Activated CD4-positive, alpha-beta memory T cell treated with anti-CD3 and anti-CD28 coated beads for 36 hours (primary cell): ENCODE data around the gene LATS2. TPM values are rescaled to one million over a fixed set of nuclear protein-coding genes. Genes with fewer than 3 reads are reported as not detected.

Experiments used
- CTCF ChIA-PET: fragments of 350-600 bp; sonication (Branson Sonifier 250); formaldehyde crosslinking; loops from one replicate; lab custom pipeline; 2021; ENCODE audit warnings: antibody characterized with exemption, inconsistent platforms; lab: Charles Lee
- POLR2A ChIA-PET: fragments of 350-600 bp; sonication (Branson Sonifier 250); formaldehyde crosslinking; loops from one replicate; lab custom pipeline; 2021; ENCODE audit warnings: antibody characterized with exemption; lab: Charles Lee
- DNase-seq: peaks from one replicate; pipeline ENCODE4 v3.0.0-alpha.2; 2020
- H3K27ac Mint-ChIP-seq: one replicate; pipeline ENCODE4 v1.8.0; 2021; ENCODE audit warnings: mixed read lengths
- H3K27me3 Mint-ChIP-seq: one replicate; pipeline ENCODE4 v1.8.0; 2021; ENCODE audit warnings: mixed read lengths
- H3K36me3 Mint-ChIP-seq: one replicate; pipeline ENCODE4 v1.8.0; 2021; ENCODE audit warnings: mixed read lengths
- H3K4me1 Mint-ChIP-seq: one replicate; pipeline ENCODE4 v1.8.0; 2021; ENCODE audit warnings: low read depth, mixed read lengths
- H3K4me3 Mint-ChIP-seq: one replicate; pipeline ENCODE4 v1.8.0; 2021; ENCODE audit warnings: mild to moderate bottlenecking, mixed read lengths
- H3K9me3 Mint-ChIP-seq: one replicate; pipeline ENCODE4 v1.8.0; 2021; ENCODE audit warnings: mixed read lengths
- intact Hi-C: fragments of 100-400 bp; cut with micrococcal nuclease; formaldehyde crosslinking; loops from one replicate; pipeline ENCODE4 v1.15.1; 2023
- total RNA-seq, 2 experiments: library from RNA; stranded (reverse); gene quantifications; one replicate each; pipeline ENCODE4 v1.2.3, GENCODE V29; 2021

The LATS2 gene
- total RNA-seq, 2 experiments from 2014 or later: 4.0 to 6.8 TPM

DNA sequence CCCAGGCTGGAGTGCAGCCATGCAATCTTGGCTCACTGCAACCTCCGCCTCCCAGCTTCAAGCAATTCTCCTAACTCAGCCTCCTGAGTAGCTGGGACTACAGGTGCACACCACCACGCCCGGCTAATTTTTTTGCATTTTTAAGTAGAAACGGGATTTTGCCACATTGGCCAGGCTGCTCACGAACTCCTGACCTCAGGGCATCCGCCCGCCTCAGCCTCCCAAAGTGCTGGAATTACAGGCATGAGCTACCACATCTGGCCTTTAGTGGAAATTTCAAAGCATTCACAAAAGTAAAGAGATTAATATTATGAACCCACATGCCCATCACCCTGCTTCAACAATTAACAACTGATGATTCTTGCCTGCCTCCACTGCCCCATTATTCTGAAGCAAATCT, 20.5 kb upstream of the LATS2 start:
- Mint-ChIP-seq H3K4me1 (no peaks in the 10 kb centered on the region), H3K27ac (no peak overlapping the region), H3K4me3 (no peak overlapping the region), H3K27me3 (peaks cover 14% of the 10 kb centered on the region), H3K36me3 (no peaks in the 10 kb centered on the region), H3K9me3 (no peaks in the 10 kb centered on the region)
- POLR2A ChIA-PET: no interaction called here
- CTCF ChIA-PET: interaction anchor here (1.2 kb wide), 2 partner anchors 14 to 30 kb away, joined by 3 read pairs; no protein-coding TSS in a partner anchor
- DNase-seq: no peak
- intact Hi-C loops: no loop called here

GRCh38 chr13:21080593-21080891, 19.2 kb upstream of the LATS2 start:
- no peak for DNase-seq
- ChIA-PET POLR2A (no interaction called here), CTCF (interaction anchor here (1.2 kb wide), 1 partner anchor 12 kb away, joined by 3 read pairs; no protein-coding TSS in a partner anchor)
- Mint-ChIP-seq H3K4me1 (peaks cover under 1% of the 10 kb centered on the region), H3K9me3 (no peaks in the 10 kb centered on the region), H3K36me3 (no peaks in the 10 kb centered on the region), H3K27ac (no peak overlapping the region), H3K4me3 (no peak overlapping the region), H3K27me3 (peaks cover 12% of the 10 kb centered on the region)
- intact Hi-C loops: no loop called here

GRCh38 chr13:21079761-21080592, 18.6 kb upstream of the LATS2 start:
- ChIA-PET CTCF (interaction anchor here (0.8 kb wide), 1 partner anchor 28 kb away, joined by 4 read pairs; no protein-coding TSS in a partner anchor), POLR2A (no interaction called here)
- no peaks in the 10 kb centered on the region for H3K9me3 Mint-ChIP-seq
- no peaks in the 10 kb centered on the region for H3K36me3 Mint-ChIP-seq
- peaks cover 6% of the 10 kb centered on the region for H3K4me1 Mint-ChIP-seq
- peaks cover 14% of the 10 kb centered on the region for H3K27me3 Mint-ChIP-seq
- H3K27ac Mint-ChIP-seq: no peak overlapping the region
- intact Hi-C loops: no loop called here
- no peak overlapping the region for H3K4me3 Mint-ChIP-seq
- no peak for DNase-seq

GRCh38 chr13:21079221-21079620, 17.8 kb upstream of the LATS2 start:
- POLR2A ChIA-PET: no interaction called here
- Mint-ChIP-seq H3K36me3 (no peaks in the 10 kb centered on the region), H3K4me3 (no peak overlapping the region), H3K27ac (no peak overlapping the region), H3K4me1 (peaks cover 13% of the 10 kb centered on the region), H3K27me3 (peaks cover 14% of the 10 kb centered on the region), H3K9me3 (no peaks in the 10 kb centered on the region)
- CTCF ChIA-PET: no interaction called here
- intact Hi-C loops: no loop called here
- DNase-seq: no peak

GRCh38 chr13:21078501-21078900, 17.1 kb upstream of the LATS2 start:
- Mint-ChIP-seq H3K9me3 (no peaks in the 10 kb centered on the region), H3K27ac (no peak overlapping the region), H3K4me3 (no peak overlapping the region), H3K27me3 (peaks cover 16% of the 10 kb centered on the region), H3K4me1 (peaks cover 14% of the 10 kb centered on the region), H3K36me3 (no peaks in the 10 kb centered on the region)
- DNase-seq: no peak
- POLR2A ChIA-PET: no interaction called here
- CTCF ChIA-PET: no interaction called here
- intact Hi-C loops: no loop called here

GRCh38 chr13:21077788-21078353, 16.5 kb upstream of the LATS2 start:
- intact Hi-C loops: no loop called here
- Mint-ChIP-seq H3K36me3 (no peaks in the 10 kb centered on the region), H3K27me3 (peaks cover 16% of the 10 kb centered on the region), H3K4me1 (peaks cover 14% of the 10 kb centered on the region), H3K27ac (no peak overlapping the region), H3K4me3 (no peak overlapping the region), H3K9me3 (no peaks in the 10 kb centered on the region)
- ChIA-PET CTCF (no interaction called here), POLR2A (no interaction called here)
- DNase-seq: no peak

- ChIA-PET CTCF (no interaction called here), POLR2A (no interaction called here)
- Mint-ChIP-seq H3K27me3 (peaks cover 16% of the 10 kb centered on the region), H3K36me3 (no peaks in the 10 kb centered on the region), H3K27ac (no peak overlapping the region), H3K4me1 (peaks cover 14% of the 10 kb centered on the region), H3K9me3 (no peaks in the 10 kb centered on the region), H3K4me3 (no peak overlapping the region)
- no peak for DNase-seq
- intact Hi-C loops: no loop called here
Observed at GRCh38 chr13:21077076-21077787, 15.8 kb upstream of the LATS2 start.

GRCh38 chr13:21076253-21076652, 14.9 kb upstream of the LATS2 start:
- POLR2A ChIA-PET: no interaction called here
- Mint-ChIP-seq H3K27me3 (peaks cover 18% of the 10 kb centered on the region), H3K4me1 (peaks cover 16% of the 10 kb centered on the region), H3K36me3 (no peaks in the 10 kb centered on the region), H3K4me3 (no peak overlapping the region), H3K9me3 (no peaks in the 10 kb centered on the region), H3K27ac (no peak overlapping the region)
- no peak for DNase-seq
- intact Hi-C loops: no loop called here
- CTCF ChIA-PET: no interaction called here

DNA sequence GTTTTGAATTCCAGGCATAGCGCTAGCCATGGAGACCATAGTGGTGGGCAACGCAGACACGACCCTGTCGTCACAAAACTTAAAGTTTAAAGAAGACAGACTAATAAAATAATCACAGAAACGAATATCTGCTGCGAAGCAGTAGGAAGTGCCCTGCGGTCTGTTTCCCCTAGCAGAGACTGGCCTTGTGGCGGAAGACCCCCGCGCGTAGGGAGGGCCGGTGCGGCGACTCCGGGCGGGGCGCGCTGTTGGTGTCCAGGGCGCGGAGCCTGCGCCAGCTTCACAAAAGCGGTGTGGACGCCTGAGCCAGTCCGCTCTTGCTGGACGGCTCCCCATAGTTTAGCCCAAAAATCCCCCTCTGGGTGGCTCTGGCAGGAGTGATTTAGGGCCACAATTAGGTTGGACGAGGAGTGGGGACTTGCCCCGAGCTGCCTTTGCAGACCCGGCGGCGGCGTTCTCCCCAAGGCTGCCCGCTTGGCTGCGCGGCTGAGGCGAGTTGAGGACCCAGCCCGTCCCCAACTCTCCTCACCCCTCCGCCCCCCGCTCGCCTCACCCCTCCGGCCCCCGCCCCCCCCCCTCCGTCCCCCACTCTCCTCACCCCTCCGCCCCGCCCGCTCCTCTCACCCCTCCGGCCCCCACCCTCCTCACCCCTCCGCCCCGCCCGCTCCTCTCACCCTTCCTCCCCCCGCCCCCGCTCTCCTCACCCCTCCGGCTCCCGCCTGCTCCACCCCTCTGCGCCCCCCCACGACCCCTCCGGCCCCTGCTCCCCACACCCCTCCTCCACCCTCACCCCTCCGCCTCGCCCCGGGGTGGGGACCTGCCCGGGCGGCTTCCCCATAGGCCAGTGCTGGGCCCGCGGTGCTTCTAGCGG, 14.2 kb upstream of the LATS2 start:
- intact Hi-C loops: no loop called here
- no peaks in the 10 kb centered on the region for H3K36me3 Mint-ChIP-seq
- peak overlapping the region; percentile 59 for H3K4me3 Mint-ChIP-seq
- DNase-seq: peak; percentile 32
- ChIA-PET CTCF (interaction anchor here (0.6 kb wide), 1 partner anchor 29 kb away, joined by 3 read pairs; no protein-coding TSS in a partner anchor), POLR2A (no interaction called here)
- peaks cover 19% of the 10 kb centered on the region for H3K4me1 Mint-ChIP-seq
- H3K27ac Mint-ChIP-seq: peak overlapping the region; percentile 49
- no peaks in the 10 kb centered on the region for H3K9me3 Mint-ChIP-seq
- peaks cover 18% of the 10 kb centered on the region for H3K27me3 Mint-ChIP-seq

DNA sequence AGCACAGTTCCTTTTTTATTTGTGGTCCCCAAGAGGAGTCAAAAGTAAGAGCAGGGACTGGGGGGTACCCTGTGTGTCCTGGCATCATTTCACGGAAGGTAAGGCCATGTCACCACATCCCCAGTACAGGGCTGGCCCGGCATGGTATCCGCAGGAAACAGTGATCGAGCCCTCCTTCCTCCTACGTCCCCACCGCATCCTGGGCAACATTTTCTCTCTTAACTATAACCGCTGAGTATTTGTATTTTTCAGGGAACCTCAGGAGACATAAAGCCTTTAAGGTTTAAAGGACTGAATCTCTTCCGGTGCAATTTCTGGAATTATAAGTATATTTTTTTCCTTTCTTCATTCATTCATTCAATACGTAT, 13.6 kb upstream of the LATS2 start:
- H3K4me1 Mint-ChIP-seq: peaks cover 19% of the 10 kb centered on the region
- H3K9me3 Mint-ChIP-seq: no peaks in the 10 kb centered on the region
- peak overlapping the region; percentile 49 for H3K27ac Mint-ChIP-seq
- H3K4me3 Mint-ChIP-seq: peak overlapping the region; percentile 59
- ChIA-PET POLR2A (no interaction called here), CTCF (interaction anchor here (0.6 kb wide), 1 partner anchor 29 kb away, joined by 3 read pairs; no protein-coding TSS in a partner anchor)
- intact Hi-C loops: no loop called here
- DNase-seq: peak; percentile 73
- H3K36me3 Mint-ChIP-seq: no peaks in the 10 kb centered on the region
- peaks cover 18% of the 10 kb centered on the region for H3K27me3 Mint-ChIP-seq

DNA sequence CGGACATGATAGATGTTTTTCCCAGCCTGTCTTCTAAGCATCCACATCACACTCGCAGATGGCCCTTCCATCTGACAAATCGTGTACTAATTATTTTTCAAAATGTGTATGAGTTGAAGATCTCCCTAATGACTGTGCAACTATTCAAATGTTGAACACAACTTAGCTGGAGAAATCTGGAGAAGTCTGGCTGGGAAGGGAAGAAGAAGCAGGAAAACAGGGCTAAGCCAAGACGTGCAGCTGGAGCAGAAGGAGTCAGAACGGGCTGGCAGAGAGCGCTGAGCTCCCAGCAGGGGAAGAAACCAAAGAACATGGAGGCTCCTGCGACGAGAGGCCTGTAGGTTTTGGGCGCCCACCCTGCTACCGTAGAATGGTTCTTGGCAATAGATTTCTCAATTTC, 13.2 kb upstream of the LATS2 start:
- intact Hi-C loops: no loop called here
- peaks cover 19% of the 10 kb centered on the region for H3K4me1 Mint-ChIP-seq
- H3K36me3 Mint-ChIP-seq: no peaks in the 10 kb centered on the region
- H3K27ac Mint-ChIP-seq: no peak overlapping the region
- ChIA-PET CTCF (no interaction called here), POLR2A (no interaction called here)
- no peak overlapping the region for H3K4me3 Mint-ChIP-seq
- H3K9me3 Mint-ChIP-seq: no peaks in the 10 kb centered on the region
- DNase-seq: no peak
- peaks cover 18% of the 10 kb centered on the region for H3K27me3 Mint-ChIP-seq

GRCh38 chr13:21071924-21072323, 10.5 kb upstream of the LATS2 start:
- intact Hi-C loops: no loop called here
- no peak overlapping the region for H3K27ac Mint-ChIP-seq
- peaks cover 19% of the 10 kb centered on the region for H3K4me1 Mint-ChIP-seq
- DNase-seq: no peak
- ChIA-PET CTCF (no interaction called here), POLR2A (no interaction called here)
- no peaks in the 10 kb centered on the region for H3K36me3 Mint-ChIP-seq
- peaks cover 6% of the 10 kb centered on the region for H3K27me3 Mint-ChIP-seq
- no peaks in the 10 kb centered on the region for H3K9me3 Mint-ChIP-seq
- no peak overlapping the region for H3K4me3 Mint-ChIP-seq
